ENCODE measurements around the gene KIAA0753.

GRCh38 chr17:6670999-6671398 lies 30.5 kb upstream of the KIAA0753 start:
- TF ChIP-seq ZNF274 (IDR thresholded peaks at IDR 0.05; ENCODE audit: low read depth, low read length) = no peak
- no peak for TF ChIP-seq YY1 (IDR thresholded peaks at IDR 0.05; ENCODE audit: insufficient read depth, insufficient read length)
- TF ChIP-seq SUZ12 (IDR thresholded peaks at IDR 0.05; ENCODE audit: extremely low read depth, insufficient read depth, insufficient read length) = no peak
